HG03066 (cell line): ENCODE results near the gene TNFRSF4.

Experiments used
- ATAC-seq: cut with Tn5 transposase; IDR thresholded peaks from one replicate; pipeline ENCODE4 v1.9.1; 2021; ENCODE audit warnings: low read depth; ENCODE audit not compliant: unreplicated experiment

Gene TNFRSF4

DNA sequence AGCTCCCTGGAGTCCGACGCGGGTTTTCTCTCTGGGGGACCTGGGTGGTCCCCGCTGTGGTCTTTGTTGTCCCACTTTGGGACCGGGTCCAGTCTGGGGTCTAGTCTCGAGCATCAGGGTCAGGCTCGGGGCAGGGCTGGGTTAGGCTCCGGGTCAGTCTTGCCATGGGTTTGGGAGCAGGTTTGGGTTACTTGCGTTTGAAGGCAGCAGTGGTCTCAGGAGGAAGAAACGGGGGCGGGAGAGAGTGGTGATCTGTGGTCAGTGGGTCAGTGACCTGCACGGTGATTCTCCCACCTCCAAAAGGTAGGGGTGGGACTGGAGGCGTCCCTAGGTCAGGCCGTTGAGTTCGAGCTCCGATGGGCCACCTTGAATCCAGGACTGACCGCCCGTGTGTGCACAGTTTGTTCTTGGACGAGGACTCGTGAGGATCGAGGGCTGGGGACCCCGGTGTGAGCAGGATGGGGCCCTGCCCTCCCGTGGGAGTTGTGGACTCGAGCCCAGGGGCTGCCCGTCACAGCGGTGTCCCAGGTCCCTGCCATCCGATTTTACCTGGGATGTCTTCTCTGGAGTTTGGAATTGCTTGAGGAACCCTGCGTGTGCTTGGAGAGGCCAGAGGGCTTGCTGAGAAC is 20.3 kb upstream of the TNFRSF4 start:
- ATAC-seq = no peak

DNA sequence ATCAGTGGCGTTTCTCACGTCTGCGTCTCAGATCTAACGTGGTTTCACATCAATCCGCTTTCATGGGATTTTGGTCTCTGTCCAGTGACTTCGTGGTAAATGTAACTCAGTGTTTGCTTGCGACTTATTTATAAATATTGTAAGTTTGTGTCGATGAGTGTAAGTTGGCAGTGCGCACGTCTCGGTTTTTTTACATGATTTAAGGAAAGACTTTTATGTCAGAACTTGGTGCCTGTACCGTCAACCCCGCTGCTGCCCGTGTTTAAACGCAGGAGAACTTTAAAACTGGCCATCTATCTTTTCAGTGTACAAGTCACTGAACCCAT is 19.6 kb upstream of the TNFRSF4 start:
- no peak for ATAC-seq

DNA sequence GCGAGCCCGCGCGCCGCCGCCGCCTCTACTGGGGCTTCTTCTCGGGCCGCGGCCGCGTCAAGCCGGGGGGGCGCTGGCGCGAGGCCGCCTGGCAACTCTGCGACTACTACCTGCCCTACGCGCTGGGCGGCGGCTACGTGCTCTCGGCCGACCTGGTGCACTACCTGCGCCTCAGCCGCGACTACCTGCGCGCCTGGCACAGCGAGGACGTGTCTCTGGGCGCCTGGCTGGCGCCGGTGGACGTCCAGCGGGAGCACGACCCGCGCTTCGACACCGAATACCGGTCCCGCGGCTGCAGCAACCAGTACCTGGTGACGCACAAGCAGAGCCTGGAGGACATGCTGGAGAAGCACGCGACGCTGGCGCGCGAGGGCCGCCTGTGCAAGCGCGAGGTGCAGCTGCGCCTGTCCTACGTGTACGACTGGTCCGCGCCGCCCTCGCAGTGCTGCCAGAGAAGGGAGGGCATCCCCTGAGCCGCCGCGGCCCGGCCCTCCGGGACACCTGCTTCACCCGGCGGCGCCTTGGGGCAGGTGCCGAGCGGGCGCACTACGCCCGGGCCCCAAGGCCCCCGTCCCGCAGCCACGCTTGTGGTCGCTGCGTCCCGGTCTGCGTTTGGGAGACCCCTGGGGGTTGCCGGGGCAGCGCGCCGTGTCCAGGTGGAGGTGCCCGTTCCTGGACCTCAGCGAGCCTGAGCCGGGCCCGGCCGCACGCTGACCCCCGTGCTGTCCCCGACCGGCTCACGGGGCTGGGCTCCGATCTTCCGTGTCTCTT is 19.0 kb upstream of the TNFRSF4 start:
- ATAC-seq = no peak

DNA sequence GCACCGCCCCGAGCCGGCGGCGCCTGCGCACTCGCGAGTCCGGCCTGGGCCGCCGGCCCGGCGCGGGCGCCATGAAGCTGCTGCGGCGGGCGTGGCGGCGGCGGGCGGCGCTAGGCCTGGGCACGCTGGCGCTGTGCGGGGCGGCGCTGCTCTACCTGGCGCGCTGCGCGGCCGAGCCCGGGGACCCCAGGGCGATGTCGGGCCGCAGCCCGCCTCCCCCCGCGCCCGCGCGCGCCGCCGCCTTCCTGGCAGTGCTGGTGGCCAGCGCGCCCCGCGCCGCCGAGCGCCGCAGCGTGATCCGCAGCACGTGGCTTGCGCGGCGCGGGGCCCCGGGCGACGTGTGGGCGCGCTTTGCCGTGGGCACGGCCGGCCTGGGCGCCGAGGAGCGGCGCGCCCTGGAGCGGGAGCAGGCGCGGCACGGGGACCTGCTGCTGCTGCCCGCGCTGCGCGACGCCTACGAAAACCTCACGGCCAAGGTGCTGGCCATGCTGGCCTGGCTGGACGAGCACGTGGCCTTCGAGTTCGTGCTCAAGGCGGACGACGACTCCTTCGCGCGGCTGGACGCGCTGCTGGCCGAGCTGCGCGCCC is 18.3 kb upstream of the TNFRSF4 start, which contains the start of gene B3GALT6:
Gene B3GALT6 (plus strand): TSS at position 30 of the 588 bp plus-strand sequence. CDS start 42 bp downstream, at position 72.
- ATAC-seq = peak; percentile 3

DNA sequence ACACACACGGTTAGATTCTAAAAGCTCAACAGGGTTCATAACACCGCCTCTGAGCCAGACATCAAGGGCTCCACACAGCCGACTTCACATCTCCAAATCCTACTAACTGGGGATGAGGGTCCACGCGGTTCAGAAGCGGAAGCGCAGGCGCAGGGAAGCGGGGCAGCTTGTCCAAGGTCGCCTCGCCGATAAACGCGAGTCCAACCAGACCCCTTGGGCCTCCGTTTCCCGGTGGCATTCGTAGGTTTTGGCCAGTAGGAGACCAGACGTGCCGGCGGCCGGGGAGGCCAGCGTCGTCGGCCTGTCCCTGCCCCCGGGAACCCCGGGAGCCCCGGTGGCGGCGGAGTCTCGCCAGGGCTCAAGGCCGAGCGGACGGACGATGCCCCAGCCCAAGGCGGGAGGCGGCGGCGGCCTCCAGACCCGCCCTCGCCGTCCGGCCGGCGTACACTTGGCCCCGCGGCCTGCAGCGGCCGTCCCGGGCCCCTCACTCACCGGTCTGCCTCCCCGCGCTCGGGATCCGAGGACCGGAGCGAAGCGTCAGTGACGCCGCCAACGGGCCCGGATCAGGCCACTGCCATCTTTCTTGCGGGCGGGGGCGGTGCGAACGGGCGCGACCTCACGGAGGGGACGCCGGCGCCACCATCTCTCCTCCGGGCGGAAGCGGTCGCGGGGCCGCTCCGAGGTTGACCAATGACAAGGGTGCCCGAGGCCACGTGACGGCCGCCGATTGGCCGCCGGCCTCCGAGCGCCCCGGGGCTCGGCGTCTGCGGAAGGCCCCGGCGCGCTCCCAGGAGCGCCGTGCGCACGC is 17.7 kb upstream of the TNFRSF4 start, which contains the start of gene SDF4:
Gene SDF4 (minus strand): TSS at position 602 of the 808 bp plus-strand sequence. CDS start 3,229 bp downstream, outside the sequence.
- peak; percentile 90 for ATAC-seq

DNA sequence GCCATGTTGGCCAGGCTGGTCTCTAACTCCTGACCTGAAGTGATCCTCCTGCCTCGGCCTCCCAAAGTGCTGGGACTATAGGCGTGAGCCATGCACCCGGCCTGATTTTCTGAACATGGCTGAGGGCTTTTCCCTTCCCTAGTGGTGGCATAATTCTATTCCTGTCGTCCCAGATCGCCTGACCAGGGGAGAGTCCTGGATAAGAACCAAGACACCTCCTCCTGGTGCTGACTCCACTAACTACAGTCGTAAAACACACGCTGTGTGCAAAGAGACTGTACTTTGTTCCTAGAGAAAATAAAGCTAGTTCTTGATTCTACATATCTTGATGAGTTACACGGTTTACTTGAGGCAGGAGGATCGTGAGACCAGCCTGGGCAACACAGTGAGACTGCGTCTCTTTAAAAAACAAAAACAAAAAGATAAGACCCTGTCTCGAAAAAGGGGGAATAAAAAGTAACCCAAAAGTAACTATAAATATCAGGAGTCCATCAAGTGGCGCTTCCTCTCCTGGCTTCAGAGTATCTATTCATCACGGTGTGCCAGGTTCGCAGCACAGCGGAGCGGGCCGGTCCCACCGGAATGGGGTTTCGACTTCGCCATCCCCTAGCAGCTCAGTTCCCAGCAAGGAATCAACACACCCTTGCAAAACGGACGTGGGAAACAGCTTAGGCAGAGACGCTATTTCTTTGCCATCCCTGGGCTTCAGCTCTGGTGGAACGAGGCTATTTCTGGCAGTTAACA is 16.9 kb upstream of the TNFRSF4 start:
- ATAC-seq = no peak

DNA sequence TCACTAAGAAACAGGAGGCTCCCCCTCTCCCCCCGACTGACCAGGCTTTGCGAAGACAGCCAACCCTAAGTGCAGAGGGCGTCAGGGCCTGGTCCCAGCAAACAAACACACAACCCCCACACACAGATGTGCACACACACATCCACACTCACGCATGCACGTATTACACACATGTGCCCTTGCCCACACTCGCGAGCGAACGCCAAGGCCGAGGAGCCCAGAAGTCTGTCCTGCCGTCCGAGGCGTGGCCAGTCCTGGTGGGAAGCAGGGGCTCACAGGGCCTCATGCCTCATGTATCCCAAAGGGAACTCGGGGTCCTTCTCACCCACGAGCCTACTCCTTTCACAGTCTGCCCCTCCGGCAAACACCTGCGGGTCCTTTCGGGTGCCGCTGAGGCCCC is 15.8 kb upstream of the TNFRSF4 start:
- ATAC-seq = no peak

DNA sequence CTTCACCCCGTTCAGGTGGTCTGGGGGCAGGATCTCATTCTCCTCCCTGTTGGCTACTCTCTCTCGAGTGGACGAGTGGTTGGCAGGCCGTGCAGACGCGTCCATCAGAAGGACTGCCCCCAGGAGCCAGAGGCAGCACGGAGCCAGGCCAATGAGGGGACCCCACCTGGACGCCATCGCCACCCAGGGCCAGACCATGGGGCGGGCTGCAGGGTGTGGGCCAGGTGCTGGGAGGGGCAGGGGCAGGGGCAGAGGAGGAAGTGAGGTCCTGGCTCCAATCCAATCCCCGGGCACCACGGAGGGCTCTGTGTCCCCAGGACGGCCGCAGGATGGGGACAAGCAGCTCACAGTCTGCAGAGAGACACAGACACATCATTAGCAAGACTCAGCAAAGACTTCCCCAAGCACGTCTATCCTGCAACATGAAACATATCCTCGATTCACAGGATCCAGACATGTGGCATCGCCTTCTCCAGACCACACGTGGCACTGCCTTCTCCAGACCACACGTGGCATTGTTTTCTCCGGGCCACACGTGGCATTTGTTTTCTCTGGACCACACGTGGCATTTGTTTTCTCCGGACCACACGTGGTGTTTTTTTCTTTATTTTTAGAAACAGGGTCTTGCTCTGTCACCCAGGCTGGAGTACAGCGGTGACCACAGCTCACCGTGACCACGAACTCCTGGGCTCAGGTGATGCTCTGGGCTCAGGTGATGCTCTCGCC is 14.8 kb upstream of the TNFRSF4 start:
- no peak for ATAC-seq

DNA sequence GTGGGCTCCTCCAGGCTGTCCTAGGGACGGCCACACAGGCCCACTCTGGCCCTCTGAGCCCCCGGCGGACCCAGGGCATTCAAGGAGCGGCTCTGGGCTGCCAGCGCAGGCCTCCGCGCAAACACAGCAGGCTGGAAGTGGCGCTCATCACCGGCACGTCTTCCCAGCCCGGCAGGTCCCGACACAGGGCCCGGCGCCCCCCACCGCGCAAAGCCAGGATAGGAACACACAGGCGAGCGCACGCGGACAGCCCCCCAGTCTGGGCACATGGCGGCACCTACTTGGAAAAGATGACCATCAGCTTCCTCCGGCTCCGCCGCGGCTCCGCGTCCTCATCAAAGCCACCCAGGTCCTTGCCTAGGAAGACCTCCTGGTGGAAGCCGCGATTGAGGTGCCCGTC is 14.2 kb upstream of the TNFRSF4 start:
- no peak for ATAC-seq

DNA sequence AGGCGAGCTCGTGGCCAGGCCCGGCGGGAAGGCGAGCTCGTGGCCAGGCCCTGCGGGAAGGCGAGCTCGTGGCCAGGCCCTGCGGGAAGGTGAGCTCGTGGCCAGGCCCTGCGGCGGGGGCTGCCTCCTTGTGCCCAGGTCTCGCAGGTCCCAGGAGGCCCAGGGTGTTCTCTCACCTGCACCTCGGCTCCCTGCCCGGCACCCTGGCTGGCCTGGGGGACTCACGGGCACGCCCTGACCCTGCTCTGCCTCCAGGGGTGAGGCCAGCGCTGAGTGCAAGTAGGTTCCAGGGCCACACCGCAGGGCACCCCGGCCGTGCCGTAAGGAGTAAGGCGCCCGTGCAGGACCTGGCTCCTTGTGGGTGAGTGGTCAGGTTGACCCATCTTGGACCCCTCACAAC is 13.4 kb upstream of the TNFRSF4 start:
- no peak for ATAC-seq

DNA sequence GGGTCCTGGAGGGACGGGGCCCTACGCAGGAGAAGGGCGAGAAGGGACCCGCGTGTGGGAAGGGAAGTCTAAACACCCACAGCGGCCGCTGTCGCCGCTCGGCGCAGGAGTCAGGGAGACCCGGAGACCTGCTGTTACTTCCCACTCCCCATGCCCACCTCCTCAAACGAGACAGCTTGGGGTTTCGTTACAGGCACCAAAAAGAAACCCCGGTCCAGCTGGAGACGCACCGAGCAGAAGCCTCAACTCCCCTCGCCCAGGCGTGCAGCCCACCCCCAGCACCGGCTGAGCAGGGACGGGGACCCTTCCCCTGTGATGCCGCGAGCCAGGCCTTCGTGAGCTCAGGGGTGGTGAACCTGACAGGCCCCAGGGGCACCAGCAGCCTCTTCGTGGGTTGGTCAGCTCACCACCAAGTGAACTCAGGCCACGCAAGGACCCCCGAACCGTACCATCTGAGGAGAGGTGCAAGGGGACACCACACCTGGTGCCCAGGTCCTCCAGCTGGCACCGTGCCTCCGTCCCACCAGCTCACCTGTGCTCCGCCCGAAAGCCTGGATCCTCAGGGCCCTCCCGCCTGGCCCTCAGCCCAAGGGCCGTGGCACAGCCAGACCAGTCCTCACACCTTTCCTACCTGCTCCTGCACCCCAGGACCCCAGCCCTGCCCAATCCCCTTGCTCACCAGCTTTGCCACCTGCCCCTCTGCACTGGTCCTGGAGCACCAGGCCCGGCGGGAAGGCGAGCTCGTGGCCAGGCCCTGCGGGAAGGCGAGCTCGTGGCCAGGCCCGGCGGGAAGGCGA is 12.8 kb upstream of the TNFRSF4 start:
- ATAC-seq = no peak

DNA sequence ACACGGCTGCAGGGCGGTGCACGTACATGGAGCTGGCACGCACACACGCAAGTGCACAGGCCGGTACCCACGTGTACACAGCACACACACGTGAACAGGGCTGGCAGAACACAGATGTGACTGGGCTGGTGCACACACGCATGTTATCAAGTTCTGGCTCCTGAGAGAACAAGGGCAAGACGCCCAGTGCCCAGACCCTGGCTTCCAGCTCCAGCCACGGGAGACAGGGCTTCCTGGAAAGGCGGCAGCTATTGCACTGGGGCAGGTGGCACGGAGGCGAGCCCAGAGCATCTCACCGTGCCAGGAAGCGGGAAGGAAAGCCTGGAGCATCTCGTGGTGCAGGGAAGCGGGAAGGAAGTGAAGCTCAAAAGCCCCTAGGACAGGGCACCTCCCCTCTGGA is 12.0 kb upstream of the TNFRSF4 start:
- ATAC-seq = no peak

DNA sequence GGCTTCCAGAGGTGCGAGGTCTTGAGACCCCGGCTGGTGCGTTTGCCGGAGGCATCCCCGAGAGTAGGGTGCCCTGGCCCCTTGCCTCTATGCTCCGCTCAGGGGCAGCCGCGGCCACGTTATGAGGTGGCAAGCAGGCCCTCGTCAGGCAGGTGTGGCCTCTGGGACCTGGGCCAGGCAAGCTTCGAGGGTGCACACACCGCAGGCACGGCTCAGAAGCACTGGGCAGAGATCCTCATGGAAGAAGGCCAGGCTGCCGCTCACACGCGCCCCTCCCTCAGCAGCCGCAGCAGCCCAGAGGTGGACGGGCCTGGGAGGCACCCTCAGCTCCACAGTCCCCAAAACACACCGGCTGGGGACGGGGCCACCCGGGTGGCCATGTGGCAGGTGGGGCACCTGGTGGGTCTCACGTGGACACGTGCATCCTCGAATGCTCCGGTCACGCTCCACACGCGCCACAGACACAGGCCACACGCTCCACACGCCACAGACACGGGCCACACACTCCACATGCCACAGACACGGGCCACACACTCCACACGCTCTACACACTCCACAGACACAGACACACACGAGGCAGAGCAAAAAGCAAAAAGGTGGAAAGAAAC is 11.4 kb upstream of the TNFRSF4 start:
- no peak for ATAC-seq

DNA sequence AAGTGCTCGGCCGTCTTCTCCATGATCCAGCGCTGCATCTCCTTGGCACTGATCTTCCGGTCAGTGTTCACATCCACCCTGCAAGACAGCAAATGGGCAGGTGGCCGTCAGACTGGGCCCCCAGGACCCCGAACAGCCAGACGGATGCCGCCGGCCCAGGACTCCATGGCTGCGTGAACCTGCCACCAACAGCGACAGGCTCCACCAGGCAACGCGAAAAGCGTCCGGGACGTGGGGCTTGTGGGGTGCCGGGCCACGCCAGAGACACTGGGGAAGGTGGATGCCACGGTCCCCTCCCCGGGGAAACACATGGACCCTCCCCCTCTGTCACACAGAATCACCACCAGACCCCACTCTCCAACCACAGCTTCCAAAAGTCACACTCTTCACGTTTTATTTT is 9.9 kb upstream of the TNFRSF4 start:
- ATAC-seq = no peak

DNA sequence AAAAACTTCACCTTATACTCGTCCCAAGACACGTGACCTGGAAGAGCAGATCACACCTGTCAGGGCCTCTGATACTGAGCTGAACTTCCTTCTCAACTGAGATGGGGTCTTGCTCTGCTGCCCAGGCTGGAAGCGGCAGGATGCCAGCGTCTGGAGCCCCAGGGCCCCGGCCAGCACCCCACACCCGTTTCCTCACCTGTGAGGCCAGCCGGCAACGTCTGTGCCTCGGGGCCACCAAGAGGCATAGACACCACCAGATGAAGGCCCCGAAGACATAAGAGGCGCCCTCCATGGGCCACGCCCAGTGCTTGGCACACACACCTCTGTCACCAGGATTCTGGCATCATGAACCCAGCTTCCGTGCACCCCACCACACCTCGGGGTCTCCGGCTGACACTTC is 9.4 kb upstream of the TNFRSF4 start:
- no peak for ATAC-seq

DNA sequence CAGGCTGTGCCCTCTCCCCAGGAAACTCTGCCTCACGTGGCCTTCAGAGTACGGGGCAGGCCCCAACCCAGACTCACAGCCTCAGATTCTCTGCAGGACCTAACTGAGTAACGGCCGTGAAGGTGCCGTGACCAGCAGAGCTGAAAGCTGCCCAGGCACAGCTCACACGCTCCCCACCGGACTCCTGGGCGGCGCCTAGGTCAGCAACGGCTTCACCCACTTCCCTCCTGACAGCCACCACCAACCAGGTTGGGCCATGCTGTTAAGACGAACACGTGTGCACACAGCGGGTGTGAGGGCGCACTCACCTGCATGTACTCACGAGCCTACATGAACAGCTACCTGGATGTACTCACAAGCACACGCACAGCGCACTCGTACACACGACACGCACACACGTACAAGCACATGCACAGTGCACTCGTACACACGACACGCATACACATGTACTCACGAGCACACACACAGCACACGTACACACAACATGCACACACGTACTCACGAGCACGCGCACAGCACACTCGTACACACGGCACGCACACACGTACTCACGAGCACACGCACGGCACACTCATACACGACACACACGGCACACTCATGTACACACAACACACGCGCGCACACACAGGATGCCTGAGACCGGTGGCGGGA is 8.7 kb upstream of the TNFRSF4 start:
- ATAC-seq = no peak

DNA sequence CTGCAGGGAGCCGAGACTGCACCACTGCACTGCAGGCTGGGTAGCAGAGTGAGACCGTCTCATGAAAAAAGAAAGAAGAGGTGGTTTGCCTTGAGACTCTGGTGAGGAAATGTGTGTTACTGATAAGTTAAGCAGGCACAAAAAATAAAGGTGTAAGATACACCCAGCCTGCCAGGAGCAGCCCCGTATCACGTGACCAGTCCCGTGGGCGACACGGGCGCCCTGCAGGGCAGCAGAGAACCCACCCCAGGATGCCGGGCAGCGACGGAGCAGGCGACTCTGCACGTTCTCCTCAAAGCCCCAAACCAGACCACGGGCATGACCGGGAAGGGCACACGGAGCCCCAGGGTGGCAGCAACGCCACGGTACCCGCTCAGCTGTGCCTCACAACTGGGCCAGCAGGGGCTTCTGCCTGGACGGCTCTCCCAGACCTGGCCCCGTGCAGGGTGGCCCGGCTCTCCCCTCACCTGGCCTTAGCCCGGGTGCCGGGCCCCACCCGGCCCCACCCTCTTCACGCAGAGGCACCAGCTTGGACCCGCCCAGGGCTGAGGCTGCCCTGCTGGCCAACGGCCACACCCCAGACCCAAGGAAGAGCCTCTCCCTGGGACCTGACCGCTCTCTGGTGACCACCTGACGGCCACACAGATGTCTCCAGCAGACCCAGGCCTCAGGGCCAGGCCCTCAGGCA is 8.1 kb upstream of the TNFRSF4 start:
- ATAC-seq = no peak
